ENCODE results near the gene CLIC5. TPM values are rescaled to one million over a fixed set of nuclear protein-coding genes. Genes with fewer than 3 reads are reported as not detected.

The CLIC5 gene
- total RNA-seq, 1 experiment from 2014 or later: 0.20 TPM

DNA sequence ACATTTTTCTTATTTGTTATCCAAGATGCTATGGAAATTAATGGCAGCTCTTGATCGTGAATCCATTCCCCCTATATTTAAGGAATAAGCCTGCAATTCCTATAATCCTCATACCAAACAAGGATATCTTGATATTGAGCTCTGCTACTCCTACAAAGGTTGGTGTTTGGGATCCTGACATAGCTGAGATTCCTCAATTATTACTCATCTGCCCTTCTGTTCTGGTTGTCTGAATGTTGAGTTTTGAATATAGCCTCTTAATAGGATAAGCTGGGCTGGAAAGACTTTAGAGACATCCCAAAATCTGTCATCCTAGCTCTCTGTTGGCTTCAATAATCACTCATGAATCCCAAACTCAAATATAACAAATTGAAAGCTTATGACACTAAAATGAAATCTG lies 49.9 kb downstream of the CLIC5 start:
- no peaks in the 10 kb centered on the region for H3K79me2 ChIP-seq (ENCODE audit: insufficient read depth, low read length)
- TF ChIP-seq, protein P1, sequence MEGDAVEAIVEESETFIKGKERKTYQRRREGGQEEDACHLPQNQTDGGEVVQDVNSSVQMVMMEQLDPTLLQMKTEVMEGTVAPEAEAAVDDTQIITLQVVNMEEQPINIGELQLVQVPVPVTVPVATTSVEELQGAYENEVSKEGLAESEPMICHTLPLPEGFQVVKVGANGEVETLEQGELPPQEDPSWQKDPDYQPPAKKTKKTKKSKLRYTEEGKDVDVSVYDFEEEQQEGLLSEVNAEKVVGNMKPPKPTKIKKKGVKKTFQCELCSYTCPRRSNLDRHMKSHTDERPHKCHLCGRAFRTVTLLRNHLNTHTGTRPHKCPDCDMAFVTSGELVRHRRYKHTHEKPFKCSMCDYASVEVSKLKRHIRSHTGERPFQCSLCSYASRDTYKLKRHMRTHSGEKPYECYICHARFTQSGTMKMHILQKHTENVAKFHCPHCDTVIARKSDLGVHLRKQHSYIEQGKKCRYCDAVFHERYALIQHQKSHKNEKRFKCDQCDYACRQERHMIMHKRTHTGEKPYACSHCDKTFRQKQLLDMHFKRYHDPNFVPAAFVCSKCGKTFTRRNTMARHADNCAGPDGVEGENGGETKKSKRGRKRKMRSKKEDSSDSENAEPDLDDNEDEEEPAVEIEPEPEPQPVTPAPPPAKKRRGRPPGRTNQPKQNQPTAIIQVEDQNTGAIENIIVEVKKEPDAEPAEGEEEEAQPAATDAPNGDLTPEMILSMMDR (conservative IDR thresholded peaks at IDR 0.05): no peak
- H3K23ac ChIP-seq (ENCODE audit: insufficient read length, low read depth, low read length): no peak overlapping the region
- no peak overlapping the region for H3K4ac ChIP-seq (ENCODE audit: low read depth, low read length)
- H3K4me3 Mint-ChIP-seq: no peak overlapping the region
- H2BK5ac ChIP-seq (ENCODE audit: insufficient read length, low read length): no peak overlapping the region
- H3K4me2 ChIP-seq (ENCODE audit: insufficient read depth, insufficient read length, low read length): no peak overlapping the region
- H3K9ac ChIP-seq (ENCODE audit: extremely low read depth, insufficient read length, low read length): no peak overlapping the region
- no peaks in the 10 kb centered on the region for H4K20me1 ChIP-seq (ENCODE audit: control insufficient read depth, insufficient read depth, insufficient read length)
- H3K4me1 ChIP-seq (ENCODE audit: insufficient read depth, low read length): no peaks in the 10 kb centered on the region
- no peak overlapping the region for H4K91ac ChIP-seq (ENCODE audit: insufficient read length, low read depth, low read length)
- H3K56ac ChIP-seq (ENCODE audit: insufficient read length, low read depth, low read length): no peak overlapping the region
- H3K14ac ChIP-seq (ENCODE audit: insufficient read depth, low read length): no peak overlapping the region
- H4K5ac ChIP-seq (ENCODE audit: insufficient read length, low read depth, low read length): no peak overlapping the region
- no peak overlapping the region for H3K27ac Mint-ChIP-seq
- H3K36me3 Mint-ChIP-seq (ENCODE audit: insufficient read depth in 1 of 3, low read depth in 3 of 3): 0 out of 7 replicates have a peak, but pooled peaks cover 0 to 1% (median 0%) of the 10 kb centered on the region in 3 experiments
- no peaks in the 10 kb centered on the region for H3K27me3 ChIP-seq (ENCODE audit: insufficient read depth, low read length)
- H4K8ac ChIP-seq (replicated peaks; ENCODE audit: insufficient read length, low read depth, low read length): no peak overlapping the region
- H3K23me2 ChIP-seq (ENCODE audit: insufficient read length, low read depth, low read length, poor library complexity, severe bottlenecking): no peaks in the 10 kb centered on the region
- no peak overlapping the region for H2BK12ac ChIP-seq (ENCODE audit: insufficient read length, low read depth, low read length)
- no peak overlapping the region for H3K27ac ChIP-seq (ENCODE audit: insufficient read length, low read depth, low read length)
- H2BK20ac ChIP-seq (ENCODE audit: low read depth, low read length, poor library complexity, severe bottlenecking): no peak overlapping the region
- WGBS (ENCODE audit: extremely low coverage, insufficient read length, low lambda C conversion rate): no CpG with 5 or more reads among the region's 1 CpG
- no peak overlapping the region for H3K18ac ChIP-seq (ENCODE audit: insufficient read length, low read depth, low read length)
- H3T11ph ChIP-seq (ENCODE audit: low read length): no peak overlapping the region
- H3K9me3 Mint-ChIP-seq: peaks cover 0 to 2% of the 10 kb centered on the region in 2 experiments; a peak in 2 of 5 replicates
- H2AFZ ChIP-seq (ENCODE audit: low read length): no peak overlapping the region
- no peak overlapping the region for H2AK5ac ChIP-seq (ENCODE audit: insufficient read length, low read length)
- H3K79me1 ChIP-seq (ENCODE audit: insufficient read depth, low read depth, low read length, poor library complexity, severe bottlenecking): no peaks in the 10 kb centered on the region
- H3K27me3 Mint-ChIP-seq (ENCODE audit: low read depth): no peaks in the 10 kb centered on the region; the same call in 1 of the 2 replicates
- H2BK120ac ChIP-seq (ENCODE audit: low read depth, low read length, poor library complexity, severe bottlenecking): no peak overlapping the region
- no peak for DNase-seq
- peaks cover 8 to 10% of the 10 kb centered on the region in 2 experiments for H3K4me1 Mint-ChIP-seq
- H3K9me3 ChIP-seq (ENCODE audit: control insufficient read depth, low read depth, low read length): no peaks in the 10 kb centered on the region
- H2BK15ac ChIP-seq (ENCODE audit: low read depth, low read length): no peak overlapping the region

Measured in H9 (cell line).